NCI-H1694 treated with DMSO at 0.1 percent for 48 hours (cell line): ENCODE data around the gene NRIP2.

Source experiments
- DNase-seq: peaks from one replicate; lab custom pipeline; 2025; lab: John Stamatoyannopoulos, UW

Gene NRIP2

GRCh38 chr12:2804393-2805142 is 30.3 kb downstream of the NRIP2 start:
- DNase-seq: no peak

- no peak for DNase-seq
These were observed 31.0 kb downstream of the NRIP2 start for GRCh38 chr12:2803635-2804392.

GRCh38 chr12:2801044-2801783 is 33.6 kb downstream of the NRIP2 start:
- DNase-seq: no peak

DNA sequence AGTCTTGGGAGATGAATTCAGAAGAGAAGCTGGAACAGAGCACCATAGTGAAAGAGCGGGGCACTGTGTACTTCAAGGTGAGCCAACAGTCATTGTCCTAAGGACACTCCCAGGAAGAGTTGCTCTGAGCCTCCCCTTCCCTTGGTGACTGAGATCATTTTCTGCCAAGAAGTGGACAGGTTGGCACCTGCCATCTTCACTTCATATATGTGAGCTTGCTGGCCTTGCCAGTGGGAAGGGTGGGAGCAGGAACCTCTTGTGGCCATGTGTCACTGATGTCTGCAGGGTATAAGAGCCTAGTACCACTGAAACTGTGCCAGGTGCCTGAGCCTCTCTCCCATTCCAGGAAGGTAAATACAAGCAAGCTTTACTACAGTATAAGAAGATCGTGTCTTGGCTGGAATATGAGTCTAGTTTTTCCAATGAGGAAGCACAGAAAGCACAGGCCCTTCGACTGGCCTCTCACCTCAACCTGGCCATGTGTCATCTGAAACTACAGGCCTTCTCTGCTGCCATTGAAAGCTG is 34.7 kb downstream of the NRIP2 start:
- no peak for DNase-seq

GRCh38 chr12:2797721-2798418 is 37.0 kb downstream of the NRIP2 start:
- no peak for DNase-seq

GRCh38 chr12:2796187-2796666 is 38.6 kb downstream of the NRIP2 start:
- DNase-seq: no peak

GRCh38 chr12:2795291-2796186 is 39.3 kb downstream of the NRIP2 start:
- peak; percentile 43 for DNase-seq

- DNase-seq: peak; percentile 18
These were observed 40.0 kb downstream of the NRIP2 start, which contains the start of gene FKBP4 for GRCh38 chr12:2794736-2795289. Gene FKBP4, plus strand, starts transcription at chr12:2794970. Its CDS starts 170 bp downstream, at chr12:2795140.

- no peak for DNase-seq
These were observed 40.6 kb downstream of the NRIP2 start for GRCh38 chr12:2794191-2794735.

GRCh38 chr12:2793561-2793960 is 41.3 kb downstream of the NRIP2 start:
- DNase-seq: no peak

- DNase-seq: no peak
These were observed 41.9 kb downstream of the NRIP2 start for GRCh38 chr12:2792671-2793500.

DNA sequence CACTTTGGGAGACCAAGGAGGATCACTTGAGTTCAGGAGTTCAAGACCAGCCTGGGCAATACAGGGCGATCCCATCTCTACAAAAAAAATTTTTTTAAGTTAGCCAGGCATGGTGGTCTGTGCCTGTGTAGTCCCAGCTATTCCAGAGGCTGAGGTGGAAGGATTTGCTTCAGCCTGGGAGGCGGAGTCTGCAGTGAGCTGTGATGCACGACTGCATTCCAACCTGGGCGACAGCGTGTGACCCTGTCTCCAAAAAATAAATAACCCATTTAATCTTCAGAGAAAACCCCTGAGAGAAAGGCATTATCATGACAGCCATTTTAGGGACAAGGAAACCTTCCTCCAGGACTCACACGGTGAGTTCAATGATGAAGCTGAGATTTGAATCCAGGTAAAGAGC is 43.7 kb downstream of the NRIP2 start:
- DNase-seq: no peak

- DNase-seq: no peak
These were observed 49.8 kb downstream of the NRIP2 start for GRCh38 chr12:2785017-2785416.

- peak; percentile 76 for DNase-seq
These were observed 50.8 kb downstream of the NRIP2 start for GRCh38 chr12:2783936-2784600.

DNA sequence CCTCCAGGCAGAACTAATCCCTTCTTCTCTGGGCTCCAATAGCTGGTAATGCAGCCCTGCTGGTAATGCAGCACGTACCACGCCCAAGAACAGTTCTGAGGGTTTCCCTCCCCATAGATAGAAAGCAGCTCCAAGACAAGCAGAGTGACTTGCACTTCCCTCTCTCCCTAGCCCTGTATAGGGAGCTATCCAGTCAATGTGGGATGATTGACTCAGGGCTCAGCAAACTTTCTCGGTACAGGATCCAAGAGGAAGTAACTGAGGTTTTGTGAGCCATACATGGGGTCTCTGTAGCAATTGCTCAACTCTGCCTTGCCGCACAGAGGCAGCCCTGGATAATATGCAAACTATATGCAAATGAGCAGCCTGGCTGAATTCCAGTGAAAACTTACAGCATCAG is 55.6 kb downstream of the NRIP2 start:
- DNase-seq: no peak

GRCh38 chr12:2776129-2776806 is 58.6 kb downstream of the NRIP2 start:
- DNase-seq: no peak

GRCh38 chr12:2775431-2775830 is 59.4 kb downstream of the NRIP2 start:
- no peak for DNase-seq
